Ovary (tissue), 3 donors: ENCODE data around the gene IQSEC3.

ENCODE experiments used
- CTCF ChIP-seq, 3 donors: fragments of 450-650 bp in 2 of 3; fragments of 200-600 bp in 1 of 3; IDR thresholded peaks; one replicate each; pipeline versions ENCODE4 v1.5.1 to v1.8.0; 2016 to 2022; ENCODE audit warnings: antibody characterized with exemption in 3 of 3, mild to moderate bottlenecking in 1 of 3
- POLR2A ChIP-seq: fragments of 450-650 bp; IDR thresholded peaks from one replicate; pipeline ENCODE4 v1.6.1; 2017; ENCODE audit warnings: antibody characterized with exemption, mild to moderate bottlenecking, moderate library complexity
- donor health status: DM: no; HTN: no; CAD: no.

- TF ChIP-seq CTCF (IDR thresholded peaks at IDR 0.05) (no peak), POLR2A (no peak)
Observed at GRCh38 chr12:201361-201760, 134.8 kb downstream of the IQSEC3 start.
